ENCODE results near the gene MTFP1.

Gene MTFP1

DNA sequence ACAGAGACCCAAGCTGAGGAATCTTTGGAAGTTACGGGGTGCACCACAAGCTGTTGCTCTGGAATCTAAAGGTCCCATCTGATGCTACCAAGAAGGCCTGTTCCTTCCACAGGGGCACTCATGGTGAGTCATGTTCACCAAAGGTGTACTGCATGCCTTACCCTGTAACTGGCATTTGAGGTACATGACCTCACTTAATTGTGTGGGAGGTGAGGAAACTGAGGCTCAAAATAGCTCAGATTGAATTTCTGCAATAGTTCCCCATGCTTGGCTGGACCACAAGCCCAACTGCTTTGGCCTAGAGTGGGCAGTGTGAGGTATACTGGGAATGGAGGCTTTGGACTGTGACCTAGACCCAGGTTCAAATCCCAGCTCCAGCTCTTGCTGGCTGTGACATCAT, 8.2 kb downstream of the MTFP1 start:
- POLR2A ChIA-PET, result interaction anchor here (0.5 to 2.0 kb wide), 3 partner anchors 9 to 137 kb away, joined by 3 to 8 read pairs (median 6); no protein-coding TSS in a partner anchor
- no peak for DNase-seq (ENCODE audit: extremely low spot score)
- CTCF ChIA-PET, result interaction anchor here (0.8 kb wide), 1 partner anchor 9 kb away, joined by 3 read pairs; no protein-coding TSS in a partner anchor
- TF ChIP-seq FOXA1 (IDR thresholded peaks at IDR 0.05) (no peak), TARDBP (IDR thresholded peaks at IDR 0.05) (no peak)

DNA sequence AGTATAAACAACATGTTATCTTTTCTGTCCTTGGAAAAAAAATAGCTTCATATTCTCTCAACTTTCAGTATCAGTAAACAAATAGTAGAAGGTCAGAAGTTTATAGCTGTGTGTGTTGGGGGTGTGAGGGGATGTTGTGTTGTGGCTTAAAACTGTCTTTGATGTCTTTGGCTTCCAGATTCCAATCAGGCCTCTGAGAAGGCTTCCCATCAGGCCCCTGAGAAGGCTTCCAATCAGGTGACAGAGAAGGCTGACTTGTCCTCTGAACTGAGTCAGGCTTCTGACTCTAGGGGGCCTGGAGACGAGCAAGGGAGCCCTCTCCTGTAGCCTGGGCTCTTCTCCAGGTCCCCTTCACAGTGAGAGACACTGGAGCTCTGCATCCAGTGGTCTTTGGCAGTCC, 9.3 kb downstream of the MTFP1 start:
- ChIA-PET POLR2A (no interaction called here), CTCF (interaction anchor here (0.6 kb wide), 1 partner anchor 61 kb away, joined by 4 read pairs; no protein-coding TSS in a partner anchor)
- TF ChIP-seq, protein P1, sequence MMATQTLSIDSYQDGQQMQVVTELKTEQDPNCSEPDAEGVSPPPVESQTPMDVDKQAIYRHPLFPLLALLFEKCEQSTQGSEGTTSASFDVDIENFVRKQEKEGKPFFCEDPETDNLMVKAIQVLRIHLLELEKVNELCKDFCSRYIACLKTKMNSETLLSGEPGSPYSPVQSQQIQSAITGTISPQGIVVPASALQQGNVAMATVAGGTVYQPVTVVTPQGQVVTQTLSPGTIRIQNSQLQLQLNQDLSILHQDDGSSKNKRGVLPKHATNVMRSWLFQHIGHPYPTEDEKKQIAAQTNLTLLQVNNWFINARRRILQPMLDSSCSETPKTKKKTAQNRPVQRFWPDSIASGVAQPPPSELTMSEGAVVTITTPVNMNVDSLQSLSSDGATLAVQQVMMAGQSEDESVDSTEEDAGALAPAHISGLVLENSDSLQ (IDR thresholded peaks at IDR 0.05), result no peak
- TF ChIP-seq ZNF384 (IDR thresholded peaks at IDR 0.05) (no peak), L3MBTL2 (conservative IDR thresholded peaks at IDR 0.05) (no peak), ELF4 (IDR thresholded peaks at IDR 0.05) (no peak), HDGF (IDR thresholded peaks at IDR 0.05; ENCODE audit: borderline replicate concordance) (no peak), FOXK2 (IDR thresholded peaks at IDR 0.05) (no peak), ARNT (IDR thresholded peaks at IDR 0.05) (no peak), FOXA1 (IDR thresholded peaks at IDR 0.05) (no peak), SP1 (IDR thresholded peaks at IDR 0.05) (no peak), NFRKB (IDR thresholded peaks at IDR 0.05) (no peak), FOXM1 (IDR thresholded peaks at IDR 0.05; ENCODE audit: borderline replicate concordance) (no peak), LEF1 (IDR thresholded peaks at IDR 0.05; ENCODE audit: borderline replicate concordance) (no peak), SUZ12 (IDR thresholded peaks at IDR 0.05) (no peak), CTBP1 (IDR thresholded peaks at IDR 0.05; ENCODE audit: borderline replicate concordance) (no peak), BHLHE40 (IDR thresholded peaks at IDR 0.05; ENCODE audit: borderline replicate concordance) (no peak), TARDBP (IDR thresholded peaks at IDR 0.05) (no peak)
- no peak for DNase-seq (ENCODE audit: extremely low spot score)

DNA sequence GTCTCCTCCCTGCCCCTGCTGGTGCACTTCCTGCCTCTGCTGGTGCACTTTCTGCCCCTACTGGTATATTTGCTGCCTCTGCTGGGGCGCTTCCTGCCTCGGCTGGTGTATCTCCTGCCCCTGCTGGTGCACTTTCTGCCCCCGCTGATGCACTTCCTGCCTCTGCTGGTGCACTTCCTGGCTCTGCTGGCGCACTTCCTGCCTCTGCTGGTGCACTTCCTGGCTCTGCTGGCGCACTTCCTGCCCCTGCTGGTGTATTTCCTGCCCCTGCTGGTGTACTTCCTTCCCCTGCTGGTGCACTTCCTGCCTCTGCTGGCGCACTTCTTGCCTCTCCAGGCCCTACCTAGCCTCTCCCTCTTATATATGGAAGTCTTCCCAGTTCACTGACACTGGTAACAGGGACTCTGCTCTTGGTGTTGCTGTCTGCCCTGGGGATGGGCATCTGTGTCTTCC, 10.1 kb downstream of the MTFP1 start:
- no peak for DNase-seq (ENCODE audit: extremely low spot score)
- TF ChIP-seq ELF4 (IDR thresholded peaks at IDR 0.05) (0 out of 2 replicates have a peak, but pooled peaks have one; percentile 29), NFRKB (IDR thresholded peaks at IDR 0.05) (no peak)
- POLR2A ChIA-PET, result interaction anchor here (1.2 to 3.2 kb wide), 2 partner anchors 9 to 10 kb away, joined by 5 to 18 read pairs; partner anchors contain the start of gene MTFP1
- CTCF ChIA-PET, result no interaction called here

DNA sequence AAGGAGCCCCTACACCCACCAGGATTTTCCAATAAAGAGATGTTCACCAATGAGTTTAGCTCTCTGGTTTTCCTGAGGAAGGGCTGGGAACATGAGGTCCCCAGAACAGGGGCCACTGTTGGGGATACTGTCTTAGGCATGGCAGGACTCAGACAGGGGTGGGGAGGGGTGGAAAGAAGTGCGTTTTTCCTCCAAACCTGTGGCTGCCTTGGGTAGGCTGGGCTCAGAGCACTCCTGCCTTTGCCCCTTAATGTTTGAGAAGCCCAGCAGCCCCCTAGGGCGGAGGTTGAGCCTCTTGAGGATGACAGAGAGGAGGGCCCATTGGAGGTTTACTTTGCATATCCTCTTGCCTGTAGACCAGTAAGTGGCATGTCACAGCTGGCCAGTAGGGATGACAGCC, 10.6 kb downstream of the MTFP1 start:
- TF ChIP-seq LEF1 (IDR thresholded peaks at IDR 0.05; ENCODE audit: borderline replicate concordance) (no peak), FOXK2 (IDR thresholded peaks at IDR 0.05) (no peak), FOXM1 (IDR thresholded peaks at IDR 0.05; ENCODE audit: borderline replicate concordance) (no peak), CTBP1 (IDR thresholded peaks at IDR 0.05; ENCODE audit: borderline replicate concordance) (no peak), ELF4 (IDR thresholded peaks at IDR 0.05) (no peak)
- TF ChIP-seq, protein P1 (IDR thresholded peaks at IDR 0.05), result no peak
- POLR2A ChIA-PET, result interaction anchor here (1.2 to 3.2 kb wide), 2 partner anchors 9 to 10 kb away, joined by 5 to 18 read pairs; partner anchors contain the start of gene MTFP1

DNA sequence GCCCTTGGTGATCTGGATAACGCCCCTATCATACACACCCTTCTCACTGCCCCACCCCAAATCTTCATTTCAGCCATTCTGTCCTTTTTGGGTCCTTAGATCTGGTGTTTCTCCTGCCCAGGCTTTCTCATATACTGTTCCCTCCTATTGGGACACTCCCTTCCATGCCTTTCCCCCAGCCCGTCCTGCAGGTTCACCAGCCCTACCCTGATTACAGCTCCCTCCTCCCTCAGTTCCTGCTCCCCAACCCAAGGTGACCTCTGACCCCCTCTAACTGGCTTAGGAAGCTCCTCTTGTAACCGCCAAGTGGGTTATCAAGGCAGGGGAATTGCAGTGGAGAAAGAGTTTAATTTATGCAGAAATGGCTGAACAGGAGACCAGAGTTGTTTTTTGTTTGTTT, 13.0 kb downstream of the MTFP1 start:
- POLR2A ChIA-PET, result interaction anchor here (2.3 to 3.2 kb wide), 2 partner anchors 13 to 15 kb away, joined by 15 to 18 read pairs; partner anchors contain the start of gene MTFP1
- TF ChIP-seq HDGF (IDR thresholded peaks at IDR 0.05; ENCODE audit: borderline replicate concordance) (no peak), ELF4 (IDR thresholded peaks at IDR 0.05) (no peak), SP1 (IDR thresholded peaks at IDR 0.05) (no peak), LEF1 (IDR thresholded peaks at IDR 0.05; ENCODE audit: borderline replicate concordance) (no peak), BHLHE40 (IDR thresholded peaks at IDR 0.05; ENCODE audit: borderline replicate concordance) (no peak), NFRKB (IDR thresholded peaks at IDR 0.05) (no peak), TARDBP (IDR thresholded peaks at IDR 0.05) (no peak), L3MBTL2 (conservative IDR thresholded peaks at IDR 0.05) (no peak), FOXA1 (IDR thresholded peaks at IDR 0.05) (no peak), FOXK2 (IDR thresholded peaks at IDR 0.05) (no peak), SUZ12 (IDR thresholded peaks at IDR 0.05) (no peak), ARNT (IDR thresholded peaks at IDR 0.05) (no peak), CTBP1 (IDR thresholded peaks at IDR 0.05; ENCODE audit: borderline replicate concordance) (no peak)
- TF ChIP-seq, protein P1 (IDR thresholded peaks at IDR 0.05), result no peak
- CTCF ChIA-PET, result no interaction called here
- DNase-seq (ENCODE audit: extremely low spot score), result no peak

More for the DNA sequence above, 10.6 kb downstream of the MTFP1 start:
- CTCF ChIA-PET, result interaction anchor here (1.1 kb wide), 1 partner anchor 13 kb away, joined by 4 read pairs; no protein-coding TSS in a partner anchor
- DNase-seq (ENCODE audit: extremely low spot score), result no peak

DNA sequence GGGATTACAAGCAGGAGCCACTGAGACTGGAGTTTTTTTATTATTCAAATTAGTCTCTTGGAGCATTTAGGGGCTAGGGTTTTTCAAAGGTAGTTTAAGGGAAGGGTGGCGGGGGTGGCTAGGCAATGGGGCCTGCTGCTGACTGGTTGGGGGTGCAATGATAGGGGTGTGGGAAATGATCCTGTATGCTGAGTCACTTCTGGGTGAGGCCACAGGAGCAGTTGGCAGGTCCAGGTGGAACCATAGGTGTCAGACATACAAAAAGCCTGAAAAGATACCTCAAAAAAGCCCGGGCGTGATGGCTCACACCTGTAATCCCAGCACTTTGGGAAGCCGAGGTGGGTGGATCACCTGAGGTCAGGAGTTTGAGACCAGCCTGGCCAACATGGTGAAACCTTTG, 13.7 kb downstream of the MTFP1 start:
- TF ChIP-seq ARNT (IDR thresholded peaks at IDR 0.05) (no peak), BHLHE40 (IDR thresholded peaks at IDR 0.05; ENCODE audit: borderline replicate concordance) (no peak), TARDBP (IDR thresholded peaks at IDR 0.05) (no peak), LEF1 (IDR thresholded peaks at IDR 0.05; ENCODE audit: borderline replicate concordance) (no peak), SP1 (IDR thresholded peaks at IDR 0.05) (no peak), FOXK2 (IDR thresholded peaks at IDR 0.05) (no peak), FOXM1 (IDR thresholded peaks at IDR 0.05; ENCODE audit: borderline replicate concordance) (no peak), NFRKB (IDR thresholded peaks at IDR 0.05) (no peak), ELF4 (IDR thresholded peaks at IDR 0.05) (no peak)
- ChIA-PET CTCF (no interaction called here), POLR2A (no interaction called here)
- no peak for DNase-seq (ENCODE audit: extremely low spot score)

DNA sequence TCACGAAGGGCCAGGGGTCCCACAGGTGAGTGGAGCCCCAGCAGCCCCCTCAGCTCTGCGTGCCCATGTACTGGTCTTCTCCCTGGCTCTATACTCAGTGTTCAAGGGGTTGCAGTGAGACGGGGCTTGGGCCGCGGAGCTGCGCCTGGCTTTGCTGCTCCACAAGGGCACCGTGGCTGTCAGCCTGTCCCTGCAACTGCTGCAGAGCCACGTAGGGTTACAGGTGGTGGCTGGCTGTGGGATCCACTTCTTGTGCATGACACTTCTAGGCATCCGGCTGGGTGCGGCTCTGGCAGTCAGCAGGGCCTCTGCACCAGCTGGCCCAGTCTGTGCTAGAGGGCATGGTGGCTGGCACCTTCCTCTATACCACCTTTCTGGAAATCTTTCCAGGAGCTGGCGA, 14.3 kb downstream of the MTFP1 start:
- DNase-seq (ENCODE audit: extremely low spot score), result no peak
- ChIA-PET POLR2A (no interaction called here), CTCF (no interaction called here)
- TF ChIP-seq SUZ12 (IDR thresholded peaks at IDR 0.05), result no peak
- no peak for TF ChIP-seq CTBP1 (IDR thresholded peaks at IDR 0.05; ENCODE audit: borderline replicate concordance)
- no peak for TF ChIP-seq HDGF (IDR thresholded peaks at IDR 0.05; ENCODE audit: borderline replicate concordance)
- TF ChIP-seq LEF1 (IDR thresholded peaks at IDR 0.05; ENCODE audit: borderline replicate concordance), result no peak
- no peak for TF ChIP-seq L3MBTL2 (conservative IDR thresholded peaks at IDR 0.05)
- TF ChIP-seq BHLHE40 (IDR thresholded peaks at IDR 0.05; ENCODE audit: borderline replicate concordance), result no peak
- no peak for TF ChIP-seq FOXA1 (IDR thresholded peaks at IDR 0.05)
- TF ChIP-seq FOXM1 (IDR thresholded peaks at IDR 0.05; ENCODE audit: borderline replicate concordance), result no peak
- TF ChIP-seq FOXK2 (IDR thresholded peaks at IDR 0.05), result no peak
- TF ChIP-seq TARDBP (IDR thresholded peaks at IDR 0.05), result no peak
- TF ChIP-seq NFRKB (IDR thresholded peaks at IDR 0.05), result no peak
- TF ChIP-seq, protein P1 (IDR thresholded peaks at IDR 0.05), result no peak
- no peak for TF ChIP-seq SP1 (IDR thresholded peaks at IDR 0.05)
- no peak for TF ChIP-seq ZNF384 (IDR thresholded peaks at IDR 0.05)
- TF ChIP-seq ELF4 (IDR thresholded peaks at IDR 0.05), result no peak
- TF ChIP-seq ARNT (IDR thresholded peaks at IDR 0.05), result no peak

Measured in HEK293T (cell line).